ENCODE data around the gene GRIN1.

GRCh38 chr9:137152844-137153405 is 14.0 kb downstream of the GRIN1 start:
- TF ChIP-seq TAF1 (IDR thresholded peaks at IDR 0.05; ENCODE audit: low read depth, low read length): no peak
- no peak for TF ChIP-seq MAFK (IDR thresholded peaks at IDR 0.05; ENCODE audit: low read depth, low read length)
- TF ChIP-seq RFX5 (IDR thresholded peaks at IDR 0.05; ENCODE audit: borderline replicate concordance, low read depth, low read length): no peak
- no peak for TF ChIP-seq RBBP5 (IDR thresholded peaks at IDR 0.05; ENCODE audit: borderline replicate concordance, low read depth, low read length)
- TF ChIP-seq RAD21 (IDR thresholded peaks at IDR 0.05 in 1 of 2, conservative IDR thresholded peaks at IDR 0.05 in 1 of 2; ENCODE audit: low read depth in 2 of 2, low read length in 2 of 2): no peak
- TF ChIP-seq, protein P1, sequence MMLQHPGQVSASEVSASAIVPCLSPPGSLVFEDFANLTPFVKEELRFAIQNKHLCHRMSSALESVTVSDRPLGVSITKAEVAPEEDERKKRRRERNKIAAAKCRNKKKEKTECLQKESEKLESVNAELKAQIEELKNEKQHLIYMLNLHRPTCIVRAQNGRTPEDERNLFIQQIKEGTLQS (IDR thresholded peaks at IDR 0.05; ENCODE audit: insufficient read depth, low read depth, low read length): no peak
- TF ChIP-seq, protein P2, sequence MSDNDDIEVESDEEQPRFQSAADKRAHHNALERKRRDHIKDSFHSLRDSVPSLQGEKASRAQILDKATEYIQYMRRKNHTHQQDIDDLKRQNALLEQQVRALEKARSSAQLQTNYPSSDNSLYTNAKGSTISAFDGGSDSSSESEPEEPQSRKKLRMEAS (IDR thresholded peaks at IDR 0.05): no peak
- TF ChIP-seq POLR2A (IDR thresholded peaks at IDR 0.05; ENCODE audit: control extremely low read depth in 1 of 2, low read depth in 2 of 2, low read length in 2 of 2): no peak
- TF ChIP-seq, protein P3, sequence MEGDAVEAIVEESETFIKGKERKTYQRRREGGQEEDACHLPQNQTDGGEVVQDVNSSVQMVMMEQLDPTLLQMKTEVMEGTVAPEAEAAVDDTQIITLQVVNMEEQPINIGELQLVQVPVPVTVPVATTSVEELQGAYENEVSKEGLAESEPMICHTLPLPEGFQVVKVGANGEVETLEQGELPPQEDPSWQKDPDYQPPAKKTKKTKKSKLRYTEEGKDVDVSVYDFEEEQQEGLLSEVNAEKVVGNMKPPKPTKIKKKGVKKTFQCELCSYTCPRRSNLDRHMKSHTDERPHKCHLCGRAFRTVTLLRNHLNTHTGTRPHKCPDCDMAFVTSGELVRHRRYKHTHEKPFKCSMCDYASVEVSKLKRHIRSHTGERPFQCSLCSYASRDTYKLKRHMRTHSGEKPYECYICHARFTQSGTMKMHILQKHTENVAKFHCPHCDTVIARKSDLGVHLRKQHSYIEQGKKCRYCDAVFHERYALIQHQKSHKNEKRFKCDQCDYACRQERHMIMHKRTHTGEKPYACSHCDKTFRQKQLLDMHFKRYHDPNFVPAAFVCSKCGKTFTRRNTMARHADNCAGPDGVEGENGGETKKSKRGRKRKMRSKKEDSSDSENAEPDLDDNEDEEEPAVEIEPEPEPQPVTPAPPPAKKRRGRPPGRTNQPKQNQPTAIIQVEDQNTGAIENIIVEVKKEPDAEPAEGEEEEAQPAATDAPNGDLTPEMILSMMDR (IDR thresholded peaks at IDR 0.05; ENCODE audit: control extremely low read depth in 1 of 3, insufficient read depth in 1 of 3, low read depth in 1 of 3, low read length in 3 of 3): no peak
- TF ChIP-seq CEBPB (IDR thresholded peaks at IDR 0.05; ENCODE audit: low read depth, low read length): no peak
- TF ChIP-seq POLR2AphosphoS5 (IDR thresholded peaks at IDR 0.05; ENCODE audit: low read depth, low read length): no peak
- TF ChIP-seq YY1 (IDR thresholded peaks at IDR 0.05; ENCODE audit: low read depth, low read length): no peak
- no peak for TF ChIP-seq JUND (IDR thresholded peaks at IDR 0.05; ENCODE audit: low read length)
- TF ChIP-seq SP1 (IDR thresholded peaks at IDR 0.05; ENCODE audit: low read depth, low read length): no peak

Data from H1 (cell line).